Fibroblast of lung (primary cell): Measurements from ENCODE around the gene SHISAL1. TPM values are rescaled to one million over a fixed set of nuclear protein-coding genes. Genes with fewer than 3 reads are reported as not detected.
A peak's percentile ranks its signal among the peaks of the same experiment; 100 is the strongest.

Experiments used
- DNase-seq, 2 donors: peaks; one replicate each; pipeline versions ENCODE4 v3.0.0 to v3.0.0-alpha.2; 2010; ENCODE audit warnings: low read depth in 2 of 2
- H2AFZ ChIP-seq: 2 replicates; pipeline ENCODE4 v1.5.1; 2012; ENCODE audit warnings: low read length, control low read depth, inconsistent platforms
- H3K27ac ChIP-seq: 2 replicates; pipeline ENCODE4 v1.5.1; 2011; ENCODE audit warnings: low read length, control low read depth; ENCODE audit not compliant: insufficient read depth
- H3K27me3 ChIP-seq: 2 replicates; pipeline ENCODE4 v1.5.1; 2011; ENCODE audit warnings: mild to moderate bottlenecking, low read length; ENCODE audit not compliant: control insufficient read depth, insufficient read depth
- H3K36me3 ChIP-seq: 2 replicates; pipeline ENCODE4 v1.5.1; 2011; ENCODE audit warnings: low read length; ENCODE audit not compliant: control insufficient read depth, insufficient read depth
- H3K4me1 ChIP-seq: 2 replicates; pipeline ENCODE4 v1.5.1; 2011; ENCODE audit warnings: low read length; ENCODE audit not compliant: control insufficient read depth, insufficient read depth; ENCODE audit errors: extremely low read depth
- H3K4me2 ChIP-seq: 2 replicates; pipeline ENCODE4 v1.5.1; 2011; ENCODE audit warnings: low read length, control low read depth; ENCODE audit not compliant: insufficient read depth; ENCODE audit errors: extremely low read depth
- H3K4me3 ChIP-seq, 4 experiments: fragments of 200-600 bp in 1 of 4; sonication (generic) in 1 of 4; replicated peaks in 1 of 4; 2 replicates each; pipeline ENCODE4 v1.5.1; 2011 to 2016; ENCODE audit warnings: low read length in 4 of 4, low read depth in 3 of 4, mild to moderate bottlenecking in 3 of 4, control low read depth in 2 of 4, inconsistent platforms in 1 of 4, mixed read lengths in 1 of 4; ENCODE audit not compliant: insufficient read depth in 1 of 4; ENCODE audit errors: control extremely low read depth in 1 of 4
- H3K79me2 ChIP-seq: 2 replicates; pipeline ENCODE4 v1.5.1; 2012; ENCODE audit warnings: mild to moderate bottlenecking, low read length, inconsistent platforms; ENCODE audit not compliant: control insufficient read depth, insufficient read depth
- H3K9ac ChIP-seq: 2 replicates; pipeline ENCODE4 v1.5.1; 2011; ENCODE audit warnings: mild to moderate bottlenecking, low read length, control low read depth; ENCODE audit not compliant: insufficient read depth
- H3K9me3 ChIP-seq: 2 replicates; pipeline ENCODE4 v1.5.1; 2012; ENCODE audit warnings: low read depth, low read length; ENCODE audit not compliant: control insufficient read depth, insufficient read depth
- H4K20me1 ChIP-seq: 2 replicates; pipeline ENCODE4 v1.5.1; 2011; ENCODE audit warnings: low read length; ENCODE audit not compliant: control insufficient read depth, insufficient read depth; ENCODE audit errors: extremely low read depth
- CTCF ChIP-seq, 2 donors: IDR thresholded peaks in 1 of 2; conservative IDR thresholded peaks in 1 of 2; 1 replicate in 1 of 2; 2 replicates in 1 of 2; pipeline ENCODE4 v1.5.1; 2011 to 2012; ENCODE audit warnings: low read length in 2 of 2, control low read depth in 1 of 2, inconsistent platforms in 1 of 2, low read depth in 1 of 2, mild to moderate bottlenecking in 1 of 2
- EZH2 ChIP-seq: IDR thresholded peaks from 2 replicates; pipeline ENCODE4 v1.5.1; 2012; ENCODE audit warnings: low read length, control low read depth, mild to moderate bottlenecking; ENCODE audit errors: missing control alignments
- polyA plus RNA-seq, 2 donors: library from polyadenylated mRNA; depleted of rRNA in 1 of 2; stranded (reverse) in 1 of 2; unstranded in 1 of 2; fragments of >200 nt; gene quantifications; 2 replicates each; pipeline ENCODE4 v1.2.1, GENCODE V29; 2011 to 2012; ENCODE audit warnings: missing spikeins in 1 of 2
- total RNA-seq: library from RNA; depleted of rRNA; stranded (reverse); fragments of >200 nt; gene quantifications from 2 replicates; pipeline ENCODE4 v1.2.1, GENCODE V29; 2014

The SHISAL1 gene
- total and polyA plus RNA-seq, 2 donors (not counting 1 experiment from before 2014, with no cell fraction given): 0.73 to 3.5 TPM

- Histone ChIP-seq H3K4me2 (no peak overlapping the region), H3K9ac (no peak overlapping the region), H2AFZ (no peak overlapping the region), H3K79me2 (no peaks in the 10 kb centered on the region), H3K27me3 (peaks cover 21% of the 10 kb centered on the region), H3K4me1 (peaks cover 2% of the 10 kb centered on the region), H3K9me3 (no peaks in the 10 kb centered on the region), H3K27ac (no peak overlapping the region), H3K36me3 (no peaks in the 10 kb centered on the region), H4K20me1 (no peaks in the 10 kb centered on the region), H3K4me3 (no peak overlapping the region)
- TF ChIP-seq CTCF (conservative IDR thresholded peaks at IDR 0.05 in 1 of 2, IDR thresholded peaks at IDR 0.05 in 1 of 2; ENCODE audit: low read depth in 1 of 2, low read length in 2 of 2): no peak
- TF ChIP-seq EZH2: no peak
- DNase-seq: no peak
These were observed 21.3 kb upstream of the SHISAL1 start for GRCh38 chr22:44333847-44334635.

GRCh38 chr22:44332946-44333345, 20.2 kb upstream of the SHISAL1 start:
- H3K4me3 ChIP-seq: no peak overlapping the region
- no peaks in the 10 kb centered on the region for H3K36me3 ChIP-seq
- H3K27me3 ChIP-seq: peaks cover 21% of the 10 kb centered on the region
- H3K27ac ChIP-seq: no peak overlapping the region
- H3K9ac ChIP-seq: no peak overlapping the region
- H3K9me3 ChIP-seq: no peaks in the 10 kb centered on the region
- peaks cover 2% of the 10 kb centered on the region for H3K4me1 ChIP-seq
- H2AFZ ChIP-seq: no peak overlapping the region
- TF ChIP-seq EZH2: no peak
- no peak for TF ChIP-seq CTCF (conservative IDR thresholded peaks at IDR 0.05 in 1 of 2, IDR thresholded peaks at IDR 0.05 in 1 of 2; ENCODE audit: low read depth in 1 of 2, low read length in 2 of 2)
- no peak overlapping the region for H3K4me2 ChIP-seq
- no peak for DNase-seq
- no peaks in the 10 kb centered on the region for H4K20me1 ChIP-seq
- H3K79me2 ChIP-seq: no peaks in the 10 kb centered on the region

DNA sequence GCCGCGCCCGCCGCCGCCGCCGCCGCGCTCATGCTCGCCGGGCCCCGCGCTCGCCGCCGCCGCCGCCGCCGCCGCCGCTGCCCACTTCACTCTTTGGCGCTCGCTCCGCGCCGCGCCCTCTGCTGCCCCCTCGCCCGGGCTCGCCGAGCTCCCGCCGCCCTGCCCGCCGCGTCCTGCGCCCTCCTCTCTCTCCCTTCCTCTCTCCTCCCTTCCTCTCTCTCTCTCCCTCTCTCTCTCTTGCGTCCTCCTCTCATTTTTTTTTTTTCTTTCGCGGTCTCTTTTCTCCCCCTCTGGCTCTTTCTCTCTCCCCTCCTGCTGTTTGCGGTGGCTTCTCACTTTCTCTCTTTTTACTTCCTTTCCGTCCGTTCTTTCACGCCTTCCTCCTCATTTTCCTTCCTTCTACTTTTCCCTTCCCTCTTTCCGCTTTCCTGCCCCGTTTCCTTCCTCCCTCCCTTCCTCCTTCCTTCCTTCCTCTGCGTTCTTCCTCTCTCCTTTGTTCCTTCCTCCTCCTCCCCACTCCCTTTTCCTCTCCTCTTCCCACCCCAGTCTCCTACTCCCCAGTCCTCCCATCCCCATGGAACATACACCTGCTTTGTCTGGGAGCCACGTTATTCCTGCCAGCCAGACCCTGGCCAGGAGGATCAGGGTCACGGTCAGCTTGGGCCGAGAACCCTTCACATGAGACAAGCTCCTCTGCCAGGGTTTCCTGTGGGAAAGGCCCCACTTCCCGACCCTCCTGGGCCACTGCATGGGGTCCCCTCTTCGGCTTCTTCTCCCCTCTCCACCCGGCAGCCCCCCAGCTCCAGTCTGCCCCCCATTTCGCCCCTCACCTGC, 19.3 kb upstream of the SHISAL1 start:
- H3K27ac ChIP-seq: no peak overlapping the region
- H3K4me2 ChIP-seq: peak overlapping the region; percentile 64
- no peak overlapping the region for H2AFZ ChIP-seq

More for the DNA sequence above, 19.3 kb upstream of the SHISAL1 start:
- peak; percentile 17 to 43 for DNase-seq
- Histone ChIP-seq H3K27me3 (peaks cover 21% of the 10 kb centered on the region), H4K20me1 (no peaks in the 10 kb centered on the region), H3K9ac (no peak overlapping the region), H3K4me3 (peak overlapping the region in 1 of 4 experiments; percentile 21), H3K9me3 (no peaks in the 10 kb centered on the region), H3K79me2 (no peaks in the 10 kb centered on the region), H3K36me3 (no peaks in the 10 kb centered on the region), H3K4me1 (no peaks in the 10 kb centered on the region)
- TF ChIP-seq CTCF (conservative IDR thresholded peaks at IDR 0.05 in 1 of 2, IDR thresholded peaks at IDR 0.05 in 1 of 2; ENCODE audit: low read depth in 1 of 2, low read length in 2 of 2) (no peak), EZH2 (peak; percentile 88)
